ENCODE data around the gene PCYT1A.
"Not testable (repeated sequence)": the region's sequence is repeated elsewhere in the genome, so short reads cannot be mapped to it uniquely, and the experiment has no call there.

Gene PCYT1A

DNA sequence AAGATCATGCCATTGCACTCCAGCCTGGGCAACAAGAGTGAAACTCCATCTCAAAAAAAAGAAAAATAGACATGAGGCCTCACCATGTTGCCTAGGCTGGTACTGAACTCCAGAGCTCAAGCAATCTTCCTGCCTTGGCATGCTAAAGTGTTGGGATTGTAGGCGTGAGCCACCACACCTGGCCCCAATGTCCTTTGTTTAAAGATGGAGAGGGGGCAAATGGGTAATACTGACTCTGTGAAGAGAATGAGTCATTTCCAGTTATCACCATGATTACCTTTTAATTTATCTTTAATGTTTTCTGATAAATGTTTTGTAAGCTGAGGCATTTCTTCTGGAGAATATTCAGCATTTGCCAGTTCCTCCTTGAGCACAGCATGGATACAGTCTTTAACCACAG is 28.3 kb upstream of the PCYT1A start:
- no peak overlapping the region for H3K4me3 ChIP-seq (replicated peaks; ENCODE audit: low read depth, low read length)
- DNase-seq (ENCODE audit: extremely low read depth, low read depth) = no peak
- TF ChIP-seq, protein P1, sequence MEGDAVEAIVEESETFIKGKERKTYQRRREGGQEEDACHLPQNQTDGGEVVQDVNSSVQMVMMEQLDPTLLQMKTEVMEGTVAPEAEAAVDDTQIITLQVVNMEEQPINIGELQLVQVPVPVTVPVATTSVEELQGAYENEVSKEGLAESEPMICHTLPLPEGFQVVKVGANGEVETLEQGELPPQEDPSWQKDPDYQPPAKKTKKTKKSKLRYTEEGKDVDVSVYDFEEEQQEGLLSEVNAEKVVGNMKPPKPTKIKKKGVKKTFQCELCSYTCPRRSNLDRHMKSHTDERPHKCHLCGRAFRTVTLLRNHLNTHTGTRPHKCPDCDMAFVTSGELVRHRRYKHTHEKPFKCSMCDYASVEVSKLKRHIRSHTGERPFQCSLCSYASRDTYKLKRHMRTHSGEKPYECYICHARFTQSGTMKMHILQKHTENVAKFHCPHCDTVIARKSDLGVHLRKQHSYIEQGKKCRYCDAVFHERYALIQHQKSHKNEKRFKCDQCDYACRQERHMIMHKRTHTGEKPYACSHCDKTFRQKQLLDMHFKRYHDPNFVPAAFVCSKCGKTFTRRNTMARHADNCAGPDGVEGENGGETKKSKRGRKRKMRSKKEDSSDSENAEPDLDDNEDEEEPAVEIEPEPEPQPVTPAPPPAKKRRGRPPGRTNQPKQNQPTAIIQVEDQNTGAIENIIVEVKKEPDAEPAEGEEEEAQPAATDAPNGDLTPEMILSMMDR (IDR thresholded peaks at IDR 0.05; ENCODE audit: low read depth, low read length, missing control alignments) = no peak

DNA sequence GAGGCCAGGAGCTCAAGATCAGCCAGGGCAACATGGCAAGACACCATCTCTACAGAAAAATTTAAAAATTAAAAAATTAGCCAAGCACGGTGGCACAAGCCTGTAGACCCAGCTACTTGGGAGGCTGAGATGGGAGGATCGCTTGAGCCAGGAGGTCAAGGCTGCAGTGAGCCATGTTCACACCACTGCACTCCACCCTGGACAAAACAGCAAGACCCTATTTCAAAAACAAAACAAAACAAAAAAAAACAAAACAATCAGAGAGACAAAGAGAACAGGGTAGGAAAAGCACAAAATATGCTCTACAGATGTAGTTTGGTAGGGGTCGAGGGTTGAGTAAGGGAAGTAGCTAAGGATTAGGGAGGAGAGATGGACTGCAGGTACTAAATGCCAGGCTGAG is 27.1 kb upstream of the PCYT1A start:
- TF ChIP-seq, protein P1 (IDR thresholded peaks at IDR 0.05; ENCODE audit: low read depth, low read length, missing control alignments) = no peak
- H3K4me3 ChIP-seq (replicated peaks; ENCODE audit: low read depth, low read length) = no peak overlapping the region
- DNase-seq (ENCODE audit: extremely low read depth, low read depth) = no peak

GRCh38 chr3:196314086-196314485 is 26.6 kb upstream of the PCYT1A start:
- H3K4me3 ChIP-seq (replicated peaks; ENCODE audit: low read depth, low read length); DNase-seq (ENCODE audit: extremely low read depth, low read depth): not testable (repeated sequence)

- H3K4me3 ChIP-seq (replicated peaks; ENCODE audit: low read depth, low read length); DNase-seq (ENCODE audit: extremely low read depth, low read depth): not testable (repeated sequence)
Observed at GRCh38 chr3:196302960-196303359, 15.4 kb upstream of the PCYT1A start.

GRCh38 chr3:196302551-196302950 is 15.0 kb upstream of the PCYT1A start:
- DNase-seq (ENCODE audit: extremely low read depth, low read depth); H3K4me3 ChIP-seq (replicated peaks; ENCODE audit: low read depth, low read length): not testable (repeated sequence)

GRCh38 chr3:196298521-196298920 is 11.0 kb upstream of the PCYT1A start:
- TF ChIP-seq, protein P1 (IDR thresholded peaks at IDR 0.05; ENCODE audit: low read depth, low read length, missing control alignments) = no peak
- no peak overlapping the region for H3K4me3 ChIP-seq (replicated peaks; ENCODE audit: low read depth, low read length)
- no peak for DNase-seq (ENCODE audit: extremely low read depth, low read depth)

GRCh38 chr3:196292286-196292923 is 4.9 kb upstream of the PCYT1A start:
- DNase-seq (ENCODE audit: extremely low read depth, low read depth) = no peak
- no peak overlapping the region for H3K4me3 ChIP-seq (replicated peaks; ENCODE audit: low read depth, low read length)
- TF ChIP-seq, protein P1 (IDR thresholded peaks at IDR 0.05; ENCODE audit: low read depth, low read length, missing control alignments) = no peak

GRCh38 chr3:196288141-196288460 is 575 bp upstream of the PCYT1A start:
- DNase-seq (ENCODE audit: extremely low read depth, low read depth) = no peak
- H3K4me3 ChIP-seq (replicated peaks; ENCODE audit: low read depth, low read length) = peak overlapping the region; percentile 98
- TF ChIP-seq, protein P1 (IDR thresholded peaks at IDR 0.05; ENCODE audit: low read depth, low read length, missing control alignments) = no peak

All from HFF-Myc (cell line).